ENCODE results near the gene KSR1.

- TF ChIP-seq POLR2A (IDR thresholded peaks at IDR 0.05) (no peak), CTCF (IDR thresholded peaks at IDR 0.05 in 4 of 5, conservative IDR thresholded peaks at IDR 0.05 in 1 of 5) (no peak)
These were observed 88.3 kb downstream of the KSR1 start for GRCh38 chr17:27544350-27545131.

All from gastrocnemius medialis (tissue), 4 donors.